HepG2 (cell line): ENCODE measurements around the gene KCTD19. TPM values are rescaled to one million over a fixed set of nuclear protein-coding genes. Genes with fewer than 3 reads are reported as not detected.

Experiments used
- ARNTL ChIP-seq: sonication (generic); formaldehyde crosslinking; IDR thresholded peaks from 2 replicates; pipeline ENCODE4 v1.4.0; 2020; ENCODE audit warnings: mild to moderate bottlenecking, missing genetic modification reagents
- ATF4 ChIP-seq, 2 experiments: fragments of 450-650 bp in 1 of 2; sonication (generic) in 1 of 2; formaldehyde crosslinking; IDR thresholded peaks; 2 replicates each; pipeline versions ENCODE4 v1.5.0 to v1.8.0; 2020 to 2022; ENCODE audit warnings: mild to moderate bottlenecking in 1 of 2, missing genetic modification reagents in 1 of 2
- ATF5 ChIP-seq: sonication (generic); formaldehyde crosslinking; IDR thresholded peaks from 2 replicates; pipeline ENCODE4 v1.4.0; 2020; ENCODE audit warnings: mild to moderate bottlenecking, low read depth, missing genetic modification reagents
- HNRNPL ChIP-seq: fragments of 200-400 bp; formaldehyde crosslinking; IDR thresholded peaks from 2 replicates; pipeline ENCODE4 v1.6.1; 2017; ENCODE audit warnings: mild to moderate bottlenecking, low read depth, low read length
- HOXA9 ChIP-seq: sonication (generic); formaldehyde crosslinking; IDR thresholded peaks from 2 replicates; pipeline ENCODE4 v1.8.1; 2022; ENCODE audit warnings: missing genetic modification reagents, mild to moderate bottlenecking, moderate library complexity, borderline replicate concordance
- NFKB2 ChIP-seq: sonication (generic); formaldehyde crosslinking; IDR thresholded peaks from 2 replicates; pipeline ENCODE4 v1.4.0; 2020; ENCODE audit warnings: missing genetic modification reagents, borderline replicate concordance
- PPARG ChIP-seq: conservative IDR thresholded peaks from 2 replicates; pipeline ENCODE4 v1.6.1; 2016; ENCODE audit warnings: missing biosample characterization, missing genetic modification reagents
- RFX3 ChIP-seq: IDR thresholded peaks from 2 replicates; pipeline ENCODE4 v1.6.1; 2016; ENCODE audit warnings: missing biosample characterization, missing genetic modification reagents
- SCMH1 ChIP-seq: sonication (generic); formaldehyde crosslinking; IDR thresholded peaks from 2 replicates; pipeline ENCODE4 v1.9.0; 2021; ENCODE audit warnings: missing genetic modification reagents, mild to moderate bottlenecking, borderline replicate concordance
- SMAD3 ChIP-seq: sonication (generic); formaldehyde crosslinking; IDR thresholded peaks from 2 replicates; pipeline ENCODE4 v1.4.0; 2020; ENCODE audit warnings: missing genetic modification reagents
- SRY ChIP-seq: sonication (generic); formaldehyde crosslinking; IDR thresholded peaks from 2 replicates; pipeline ENCODE4 v1.8.0; 2022; ENCODE audit warnings: mild to moderate bottlenecking, missing genetic modification reagents
- STAT5B ChIP-seq: sonication (generic); formaldehyde crosslinking; IDR thresholded peaks from 2 replicates; pipeline ENCODE4 v1.4.0; 2020; ENCODE audit warnings: missing genetic modification reagents
- TERF1 ChIP-seq: sonication (generic); formaldehyde crosslinking; IDR thresholded peaks from 2 replicates; pipeline ENCODE4 v1.8.0; 2022; ENCODE audit warnings: mild to moderate bottlenecking, missing genetic modification reagents, moderate library complexity
- ZBTB21 ChIP-seq: sonication (generic); formaldehyde crosslinking; IDR thresholded peaks from 2 replicates; pipeline ENCODE4 v1.4.0; 2020; ENCODE audit warnings: missing genetic modification reagents
- ZEB1 ChIP-seq: IDR thresholded peaks from 2 replicates; pipeline ENCODE4 v1.6.1; 2012; ENCODE audit warnings: mild to moderate bottlenecking, low read depth, inconsistent platforms; ENCODE audit not compliant: insufficient replicate concordance
- ZFP36 ChIP-seq: fragments of 150-350 bp; IDR thresholded peaks from 2 replicates; pipeline ENCODE4 v1.6.1; 2018; ENCODE audit warnings: borderline replicate concordance, low read length, low read depth; ENCODE audit not compliant: partially characterized antibody
- ZFP36L2 ChIP-seq: sonication (generic); formaldehyde crosslinking; IDR thresholded peaks from 2 replicates; pipeline ENCODE4 v1.4.0; 2020; ENCODE audit warnings: missing genetic modification reagents
- ZNF263 ChIP-seq: sonication (generic); formaldehyde crosslinking; IDR thresholded peaks from 2 replicates; pipeline ENCODE4 v1.4.0; 2020; ENCODE audit warnings: missing genetic modification reagents
- ZNF296 ChIP-seq: sonication (generic); formaldehyde crosslinking; conservative IDR thresholded peaks from 2 replicates; pipeline ENCODE4 v1.5.0; 2020; ENCODE audit warnings: mild to moderate bottlenecking, missing genetic modification reagents
- ZNF331 ChIP-seq: sonication (generic); formaldehyde crosslinking; IDR thresholded peaks from 2 replicates; pipeline ENCODE4 v1.4.0; 2020; ENCODE audit warnings: missing genetic modification reagents
- ZNF44 ChIP-seq: sonication (generic); formaldehyde crosslinking; IDR thresholded peaks from 2 replicates; pipeline ENCODE4 v1.5.1; 2020; ENCODE audit warnings: mild to moderate bottlenecking, missing genetic modification reagents
- ZNF547 ChIP-seq: sonication (generic); formaldehyde crosslinking; IDR thresholded peaks from 2 replicates; pipeline ENCODE4 v1.5.1; 2020; ENCODE audit warnings: mild to moderate bottlenecking, missing genetic modification reagents
- ZNF672 ChIP-seq: sonication (generic); formaldehyde crosslinking; IDR thresholded peaks from 2 replicates; pipeline ENCODE4 v1.8.1; 2022; ENCODE audit warnings: missing genetic modification reagents
- ZNF768 ChIP-seq: sonication (generic); formaldehyde crosslinking; IDR thresholded peaks from 2 replicates; pipeline ENCODE4 v1.4.0; 2020; ENCODE audit warnings: missing genetic modification reagents
- ZNF781 ChIP-seq: sonication (generic); formaldehyde crosslinking; IDR thresholded peaks from 2 replicates; pipeline ENCODE4 v1.5.1; 2020; ENCODE audit warnings: borderline replicate concordance, mild to moderate bottlenecking, missing genetic modification reagents; ENCODE audit errors: not compliant biosample characterization
- polyA plus RNA-seq, 8 experiments: library from polyadenylated mRNA; depleted of rRNA in 3 of 8; stranded (reverse) in 7 of 8; unstranded in 1 of 8; fragments of >200 nt; fragmentation: Illumina TruSeq in 4 of 8; extraction: Trizol in 4 of 8; gene quantifications; 2 replicates each; pipeline versions ENCODE4 v1.2.1 to v1.2.3, GENCODE V29; 2011 to 2016; ENCODE audit warnings: low read depth in 4 of 8, missing spikeins in 1 of 8, mixed read lengths in 1 of 8; ENCODE audit not compliant: insufficient read depth in 1 of 8
- total RNA-seq, 5 experiments: library from RNA; depleted of rRNA; stranded (reverse); fragments of >200 nt; fragmentation: Illumina TruSeq; extraction: Trizol; gene quantifications; 2 replicates each; pipeline ENCODE4 v1.2.3, GENCODE V29; 2016; ENCODE audit warnings: low read depth in 1 of 5
- TF ChIP-seq, protein P1 (sequence below): sonication (generic); formaldehyde crosslinking; IDR thresholded peaks from 2 replicates; pipeline ENCODE4 v1.8.1; 2023; ENCODE audit warnings: mild to moderate bottlenecking, missing genetic modification reagents, borderline replicate concordance
- TF ChIP-seq, protein P2 (sequence below): sonication (generic); formaldehyde crosslinking; IDR thresholded peaks from 2 replicates; pipeline ENCODE4 v1.4.0; 2020; ENCODE audit warnings: low read depth, mild to moderate bottlenecking, missing genetic modification reagents

KCTD19 gene
- total and polyA plus RNA-seq, 2 of the 13 experiments (the other 11 are each of a cell fraction or from before 2014, with no cell fraction given), result not detected

DNA sequence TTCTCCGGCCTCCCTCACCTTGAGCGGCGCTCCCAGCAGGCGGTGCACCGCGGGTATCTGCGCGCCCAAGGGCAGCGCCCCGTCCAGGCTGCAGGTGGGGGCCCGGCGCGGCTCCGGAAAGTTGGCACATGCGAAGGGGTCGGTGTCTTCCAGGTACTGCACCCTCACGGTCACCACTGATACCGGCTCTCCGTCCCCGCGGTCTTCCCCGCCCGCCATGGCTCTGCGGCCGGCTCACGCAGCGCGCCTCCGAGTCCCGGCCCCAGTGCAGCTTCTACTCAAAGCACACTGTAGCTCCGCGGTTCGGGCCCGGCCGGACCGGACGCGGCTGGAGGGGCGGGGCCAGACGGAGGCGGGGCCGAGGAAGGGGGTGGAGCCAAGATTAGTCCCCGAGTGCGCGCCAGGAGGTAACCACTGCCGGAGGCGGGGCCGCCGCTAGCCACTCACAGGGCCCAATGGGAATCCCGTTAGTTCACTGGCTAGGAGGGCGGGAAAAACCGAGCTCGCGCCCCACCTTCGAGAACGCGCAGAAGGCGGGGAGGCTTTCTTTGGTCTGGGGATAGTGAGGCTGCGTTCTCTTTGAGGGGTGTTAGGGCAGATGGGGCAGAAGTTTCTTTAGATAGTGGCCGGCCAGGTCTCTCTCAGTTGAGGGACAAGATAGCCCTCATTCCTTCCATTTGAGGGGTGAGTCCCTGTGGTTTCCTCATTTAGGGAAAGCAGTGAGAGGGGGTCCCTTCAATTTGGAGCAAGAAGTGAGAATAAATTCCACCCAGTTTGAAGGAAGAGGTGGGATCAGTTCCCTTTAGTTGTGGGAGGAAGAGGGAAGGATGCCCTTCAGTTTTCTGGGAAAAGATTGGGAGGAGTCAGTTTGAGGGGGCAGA, 79.1 kb downstream of the KCTD19 start, which contains the start of gene FHOD1 (continued):
- 0 out of 2 replicates have a peak, but pooled peaks have one; percentile 8 for TF ChIP-seq ARNTL (CRISPR knock-in tag)
- no peak for TF ChIP-seq ZFP36
- no peak for TF ChIP-seq STAT5B (CRISPR knock-in tag)
- TF ChIP-seq TERF1, result no peak
- 0 out of 4 replicates have a peak, but pooled peaks of 1 of the 2 experiments have one; percentile 42 for TF ChIP-seq ATF4 (CRISPR knock-in tag; IDR thresholded peaks at IDR 0.05)
- peak; percentile 90 for TF ChIP-seq ZNF547 (CRISPR knock-in tag)
- TF ChIP-seq ZNF331, result peak; percentile 60; the same call in 1 of the 2 replicates
- 0 out of 2 replicates have a peak, but pooled peaks have one; percentile 73 for TF ChIP-seq SRY (CRISPR knock-in tag)
- TF ChIP-seq ZNF263 (CRISPR knock-in tag), result no peak
- TF ChIP-seq ATF5 (CRISPR knock-in tag), result no peak
- TF ChIP-seq HNRNPL, result 0 out of 2 replicates have a peak, but pooled peaks have one; percentile 59
- TF ChIP-seq NFKB2 (CRISPR knock-in tag), result no peak
- no peak for TF ChIP-seq SCMH1 (CRISPR knock-in tag)
- TF ChIP-seq, protein P1, sequence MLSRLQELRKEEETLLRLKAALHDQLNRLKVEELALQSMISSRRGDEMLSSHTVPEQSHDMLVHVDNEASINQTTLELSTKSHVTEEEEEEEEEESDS (CRISPR knock-in tag), result 0 out of 2 replicates have a peak, but pooled peaks have one; percentile 69
- TF ChIP-seq ZNF672 (CRISPR knock-in tag), result no peak
- TF ChIP-seq SMAD3 (CRISPR knock-in tag), result no peak
- TF ChIP-seq HOXA9, result no peak
- peak; percentile 44; the same call in 1 of the 2 replicates for TF ChIP-seq ZNF768 (CRISPR knock-in tag)
- TF ChIP-seq ZBTB21, result no peak
- no peak; the same call in 1 of the 2 replicates for TF ChIP-seq ZNF44
- TF ChIP-seq RFX3, result no peak
- TF ChIP-seq PPARG (CRISPR knock-in tag), result no peak
- TF ChIP-seq, protein P2, sequence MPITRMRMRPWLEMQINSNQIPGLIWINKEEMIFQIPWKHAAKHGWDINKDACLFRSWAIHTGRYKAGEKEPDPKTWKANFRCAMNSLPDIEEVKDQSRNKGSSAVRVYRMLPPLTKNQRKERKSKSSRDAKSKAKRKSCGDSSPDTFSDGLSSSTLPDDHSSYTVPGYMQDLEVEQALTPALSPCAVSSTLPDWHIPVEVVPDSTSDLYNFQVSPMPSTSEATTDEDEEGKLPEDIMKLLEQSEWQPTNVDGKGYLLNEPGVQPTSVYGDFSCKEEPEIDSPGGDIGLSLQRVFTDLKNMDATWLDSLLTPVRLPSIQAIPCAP, result no peak; the same call in 1 of the 2 replicates
- peak; percentile 25 for TF ChIP-seq ZNF781 (CRISPR knock-in tag)
- 0 out of 2 replicates have a peak, but pooled peaks have one; percentile 7 for TF ChIP-seq ZNF296 (CRISPR knock-in tag)
- 0 out of 2 replicates have a peak, but pooled peaks have one; percentile 44 for TF ChIP-seq ZFP36L2 (CRISPR knock-in tag)
- TF ChIP-seq ZEB1, result no peak
